Breast epithelium (tissue), 3 donors: ENCODE results near the gene MBOAT7.
"Not testable (repeated sequence)": the region's sequence is repeated elsewhere in the genome, so short reads cannot be mapped to it uniquely, and the experiment has no call there.

Experiments used
- CTCF ChIP-seq, 3 donors: fragments of 450-650 bp; IDR thresholded peaks; one replicate each; pipeline ENCODE4 v1.5.1; 2016 to 2017; ENCODE audit warnings: antibody characterized with exemption in 3 of 3, mild to moderate bottlenecking in 3 of 3, moderate library complexity in 3 of 3
- POLR2A ChIP-seq: fragments of 450-650 bp; IDR thresholded peaks from one replicate; pipeline ENCODE4 v1.6.1; 2016; ENCODE audit warnings: antibody characterized with exemption, mild to moderate bottlenecking, moderate library complexity
- POLR2AphosphoS5 ChIP-seq, 3 donors: sonication (generic); formaldehyde crosslinking; IDR thresholded peaks; one replicate each; pipeline ENCODE4 v1.6.1; 2017; ENCODE audit warnings: antibody characterized with exemption in 3 of 3

DNA sequence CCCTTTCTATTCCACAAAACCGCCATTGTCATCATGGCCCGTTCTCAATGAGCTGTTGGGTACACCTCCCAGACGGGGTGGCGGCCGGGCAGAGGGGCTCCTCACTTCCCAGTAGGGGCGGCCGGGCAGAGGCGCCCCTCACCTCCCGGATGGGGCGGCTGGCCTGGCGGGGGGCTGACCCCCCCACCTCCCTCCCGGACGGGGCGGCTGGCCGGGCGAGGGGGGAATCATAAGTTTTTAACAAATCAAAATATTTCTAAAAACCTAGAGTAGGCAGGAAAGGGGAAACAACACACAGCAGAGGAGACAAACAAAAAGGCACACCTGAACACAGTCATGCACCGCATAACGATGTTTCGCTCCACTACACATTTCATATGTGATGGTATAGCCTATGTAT is 25.4 kb upstream of the MBOAT7 start:
- not testable (repeated sequence) for TF ChIP-seq POLR2AphosphoS5 (IDR thresholded peaks at IDR 0.05); POLR2A; CTCF (IDR thresholded peaks at IDR 0.05)
